ENCODE results near the gene BPHL.

- no peak for TF ChIP-seq CTCF (IDR thresholded peaks at IDR 0.05)
- TF ChIP-seq POLR2A (IDR thresholded peaks at IDR 0.05), result no peak
Measured at GRCh38 chr6:3190779-3191178, 72.3 kb downstream of the BPHL start.

Measured in esophagus squamous epithelium (tissue), 4 donors.